ENCODE measurements around the gene TEKT2. TPM values are rescaled to one million over a fixed set of nuclear protein-coding genes. Genes with fewer than 3 reads are reported as not detected.

TEKT2 gene
- 9.3 TPM for total RNA-seq
- long read RNA-seq, partial matches to known transcripts, result 0 of 3 reads
- long read RNA-seq, other reads (novel, unspliced or antisense), result 2 of 3 reads

- no peaks in the 10 kb centered on the region for H3K9me3 ChIP-seq
- DNase-seq (no peak), ATAC-seq (peak; percentile 5 to 34)
- H3K4me1 ChIP-seq, result peaks cover 17% of the 10 kb centered on the region
- peak within 1 kb of the TSS; percentile 54 for H3K4me3 ChIP-seq
- intact Hi-C loops (cut with DNase I), result no loop called here
- H3K27ac ChIP-seq, result peak within 1 kb of the TSS; percentile 11
- no peaks in the 10 kb centered on the region for H3K36me3 ChIP-seq
- TF ChIP-seq, protein P1, sequence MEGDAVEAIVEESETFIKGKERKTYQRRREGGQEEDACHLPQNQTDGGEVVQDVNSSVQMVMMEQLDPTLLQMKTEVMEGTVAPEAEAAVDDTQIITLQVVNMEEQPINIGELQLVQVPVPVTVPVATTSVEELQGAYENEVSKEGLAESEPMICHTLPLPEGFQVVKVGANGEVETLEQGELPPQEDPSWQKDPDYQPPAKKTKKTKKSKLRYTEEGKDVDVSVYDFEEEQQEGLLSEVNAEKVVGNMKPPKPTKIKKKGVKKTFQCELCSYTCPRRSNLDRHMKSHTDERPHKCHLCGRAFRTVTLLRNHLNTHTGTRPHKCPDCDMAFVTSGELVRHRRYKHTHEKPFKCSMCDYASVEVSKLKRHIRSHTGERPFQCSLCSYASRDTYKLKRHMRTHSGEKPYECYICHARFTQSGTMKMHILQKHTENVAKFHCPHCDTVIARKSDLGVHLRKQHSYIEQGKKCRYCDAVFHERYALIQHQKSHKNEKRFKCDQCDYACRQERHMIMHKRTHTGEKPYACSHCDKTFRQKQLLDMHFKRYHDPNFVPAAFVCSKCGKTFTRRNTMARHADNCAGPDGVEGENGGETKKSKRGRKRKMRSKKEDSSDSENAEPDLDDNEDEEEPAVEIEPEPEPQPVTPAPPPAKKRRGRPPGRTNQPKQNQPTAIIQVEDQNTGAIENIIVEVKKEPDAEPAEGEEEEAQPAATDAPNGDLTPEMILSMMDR (IDR thresholded peaks at IDR 0.05), result no peak
- peaks cover 14% of the 10 kb centered on the region for H3K27me3 ChIP-seq (ENCODE audit: low read depth)
These were observed at the start of gene TEKT2 for GRCh38 chr1:36083635-36084496. TEKT2 (plus strand) TSS chr1:36084094; CDS start chr1:36084922, 828 bp downstream.

- Histone ChIP-seq H3K27me3 (ENCODE audit: low read depth) (no peaks in the 10 kb centered on the region), H3K36me3 (peaks cover 50% of the 10 kb centered on the region), H3K27ac (peak overlapping the region; percentile 61), H3K4me1 (peaks cover 7% of the 10 kb centered on the region), H3K9me3 (no peaks in the 10 kb centered on the region), H3K4me3 (no peak overlapping the region)
- intact Hi-C loops (cut with DNase I), result no loop called here
- ATAC-seq, result peak; percentile 95 to 99
- TF ChIP-seq, protein P1 (IDR thresholded peaks at IDR 0.05), result no peak
- DNase-seq, result no peak
These were observed 49.2 kb upstream of the TEKT2 start for GRCh38 chr1:36034692-36035091.

GRCh38 chr1:36035154-36035553 lies 48.7 kb upstream of the TEKT2 start:
- TF ChIP-seq, protein P1 (IDR thresholded peaks at IDR 0.05), result no peak
- peaks cover 55% of the 10 kb centered on the region for H3K36me3 ChIP-seq
- no peak for ATAC-seq
- H3K27ac ChIP-seq, result peak overlapping the region; percentile 61
- peaks cover 7% of the 10 kb centered on the region for H3K4me1 ChIP-seq
- no peak for DNase-seq
- no peak overlapping the region for H3K4me3 ChIP-seq
- H3K27me3 ChIP-seq (ENCODE audit: low read depth), result no peaks in the 10 kb centered on the region
- intact Hi-C loops (cut with DNase I), result no loop called here
- no peaks in the 10 kb centered on the region for H3K9me3 ChIP-seq

DNA sequence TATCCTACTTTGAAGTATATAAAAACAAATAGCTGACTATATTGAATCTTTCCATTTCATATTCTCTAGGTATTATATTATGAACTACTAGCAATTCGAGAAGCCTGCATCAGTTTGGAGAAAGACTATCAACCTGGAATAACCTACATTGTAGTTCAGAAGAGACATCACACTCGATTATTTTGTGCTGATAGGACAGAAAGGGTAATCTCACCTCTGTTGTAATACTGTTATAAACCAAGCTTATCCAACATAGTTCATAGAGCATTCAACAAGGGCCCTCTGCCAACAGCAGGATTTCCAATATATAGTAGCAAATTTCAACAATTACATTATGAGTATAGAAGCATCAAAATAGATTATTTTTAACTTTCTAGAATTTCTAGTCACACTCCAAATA lies 43.7 kb upstream of the TEKT2 start:
- Histone ChIP-seq H3K27ac (no peak overlapping the region), H3K9me3 (no peaks in the 10 kb centered on the region), H3K4me1 (peaks cover 6% of the 10 kb centered on the region), H3K4me3 (no peak overlapping the region), H3K36me3 (peaks cover 76% of the 10 kb centered on the region), H3K27me3 (ENCODE audit: low read depth) (no peaks in the 10 kb centered on the region)
- DNase-seq (no peak), ATAC-seq (no peak)
- intact Hi-C loops (cut with DNase I), result no loop called here
- TF ChIP-seq, protein P1 (IDR thresholded peaks at IDR 0.05), result no peak

- no peak for ATAC-seq
- H3K27me3 ChIP-seq (ENCODE audit: low read depth), result no peaks in the 10 kb centered on the region
- no peak for DNase-seq
- H3K9me3 ChIP-seq, result no peaks in the 10 kb centered on the region
- H3K4me1 ChIP-seq, result no peaks in the 10 kb centered on the region
- H3K27ac ChIP-seq, result no peak overlapping the region
- peaks cover 33% of the 10 kb centered on the region for H3K36me3 ChIP-seq
- intact Hi-C loops (cut with DNase I), result no loop called here
- H3K4me3 ChIP-seq, result no peak overlapping the region
- TF ChIP-seq, protein P1 (IDR thresholded peaks at IDR 0.05), result no peak
These were observed 32.1 kb upstream of the TEKT2 start for GRCh38 chr1:36051821-36052220.
